Stimulated activated CD4-positive, alpha-beta T cell treated with anti-CD3 and anti-CD28 coated beads, Interleukin-12 subunit alpha, Interleukin-12 subunit beta, amount 100 ng/mL, for 4 hours (primary cell): ENCODE data around the gene FOXG1.

Experiments used
- DNase-seq: peaks from one replicate; pipeline ENCODE4 v3.0.0-alpha.2; 2020

Gene FOXG1

GRCh38 chr14:28766469-28766955 is at the start of gene FOXG1:
FOXG1 (plus strand) TSS chr14:28766787; CDS start chr14:28767280, 493 bp downstream.
- no peak for DNase-seq

GRCh38 chr14:28719130-28719529 is 47.5 kb upstream of the FOXG1 start:
- no peak for DNase-seq

GRCh38 chr14:28731358-28731757 is 35.2 kb upstream of the FOXG1 start:
- no peak for DNase-seq

GRCh38 chr14:28742171-28742846 is 24.3 kb upstream of the FOXG1 start:
- no peak for DNase-seq

- DNase-seq = no peak
Observed at GRCh38 chr14:28744126-28744525, 22.5 kb upstream of the FOXG1 start.

- DNase-seq = no peak
Observed at GRCh38 chr14:28745176-28745575, 21.4 kb upstream of the FOXG1 start.

- no peak for DNase-seq
Observed at GRCh38 chr14:28746247-28746646, 20.3 kb upstream of the FOXG1 start.

GRCh38 chr14:28751467-28752058 is 15.0 kb upstream of the FOXG1 start:
- DNase-seq = no peak

- no peak for DNase-seq
Observed at GRCh38 chr14:28754209-28754985, 12.2 kb upstream of the FOXG1 start.

GRCh38 chr14:28755198-28755815 is 11.3 kb upstream of the FOXG1 start:
- no peak for DNase-seq

GRCh38 chr14:28755884-28756268 is 10.7 kb upstream of the FOXG1 start:
- no peak for DNase-seq

GRCh38 chr14:28756269-28756883 is 10.2 kb upstream of the FOXG1 start:
- no peak for DNase-seq

- DNase-seq = no peak
Observed at GRCh38 chr14:28756884-28757570, 9.6 kb upstream of the FOXG1 start.

- DNase-seq = no peak
Observed at GRCh38 chr14:28757786-28758185, 8.8 kb upstream of the FOXG1 start.

GRCh38 chr14:28758253-28758884 is 8.2 kb upstream of the FOXG1 start:
- no peak for DNase-seq

- no peak for DNase-seq
Observed at GRCh38 chr14:28758885-28759652, 7.5 kb upstream of the FOXG1 start.

- DNase-seq = no peak
Observed at GRCh38 chr14:28759653-28760313, 6.8 kb upstream of the FOXG1 start.

- no peak for DNase-seq
Observed at GRCh38 chr14:28760431-28760996, 6.1 kb upstream of the FOXG1 start.

GRCh38 chr14:28761438-28762291 is 4.9 kb upstream of the FOXG1 start:
- DNase-seq = no peak
